ENCODE data around the gene GAREM1. TPM values are rescaled to one million over a fixed set of nuclear protein-coding genes. Genes with fewer than 3 reads are reported as not detected.
"Not testable (repeated sequence)": the region's sequence is repeated elsewhere in the genome, so short reads cannot be mapped to it uniquely, and the experiment has no call there.

Gene GAREM1
- total RNA-seq, 1 donor from 2014 or later, result 5.1 TPM

DNA sequence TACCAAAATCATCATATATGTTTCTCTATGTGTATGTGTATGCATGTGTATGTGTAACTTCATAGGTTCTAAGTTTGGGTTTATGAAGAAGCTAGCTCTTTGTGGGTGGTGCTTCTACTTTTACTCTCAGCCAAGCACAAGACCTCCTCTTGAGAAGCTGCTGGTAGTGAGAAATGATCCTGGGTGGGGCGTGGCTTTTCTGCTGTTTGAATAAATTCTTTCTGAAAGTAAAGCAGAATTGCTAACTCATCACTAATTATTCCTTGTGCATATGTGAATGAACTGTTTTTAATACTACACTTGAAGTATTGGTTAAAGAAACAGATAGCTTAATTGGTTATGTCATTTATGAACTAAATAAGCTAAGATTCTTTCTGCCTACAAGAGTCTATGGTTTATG, 7.6 kb upstream of the GAREM1 start:
- H3F3A ChIP-seq (ENCODE audit: low read depth), result no peaks in the 10 kb centered on the region
- H3K4me1 ChIP-seq, result peaks cover 11% of the 10 kb centered on the region
- no peak overlapping the region for H3K4me3 ChIP-seq
- peaks cover 12% of the 10 kb centered on the region for H3K4me1 Mint-ChIP-seq
- peaks cover 5% of the 10 kb centered on the region for H3K27me3 Mint-ChIP-seq (ENCODE audit: insufficient read depth, low read depth)
- no peaks in the 10 kb centered on the region for H3K79me2 ChIP-seq (ENCODE audit: low read depth)
- H3K4me2 ChIP-seq, result no peak overlapping the region
- no peaks in the 10 kb centered on the region for H3K36me3 ChIP-seq
- H3K9ac ChIP-seq, result no peak overlapping the region
- no peak overlapping the region for H3K4me3 Mint-ChIP-seq
- no peak overlapping the region for H2AFZ ChIP-seq (replicated peaks)
- H3K27ac Mint-ChIP-seq, result no peak overlapping the region
- no peaks in the 10 kb centered on the region for H3K9me3 ChIP-seq (ENCODE audit: low read depth)
- H3K36me3 Mint-ChIP-seq, result no peaks in the 10 kb centered on the region
- TF ChIP-seq, protein P1, sequence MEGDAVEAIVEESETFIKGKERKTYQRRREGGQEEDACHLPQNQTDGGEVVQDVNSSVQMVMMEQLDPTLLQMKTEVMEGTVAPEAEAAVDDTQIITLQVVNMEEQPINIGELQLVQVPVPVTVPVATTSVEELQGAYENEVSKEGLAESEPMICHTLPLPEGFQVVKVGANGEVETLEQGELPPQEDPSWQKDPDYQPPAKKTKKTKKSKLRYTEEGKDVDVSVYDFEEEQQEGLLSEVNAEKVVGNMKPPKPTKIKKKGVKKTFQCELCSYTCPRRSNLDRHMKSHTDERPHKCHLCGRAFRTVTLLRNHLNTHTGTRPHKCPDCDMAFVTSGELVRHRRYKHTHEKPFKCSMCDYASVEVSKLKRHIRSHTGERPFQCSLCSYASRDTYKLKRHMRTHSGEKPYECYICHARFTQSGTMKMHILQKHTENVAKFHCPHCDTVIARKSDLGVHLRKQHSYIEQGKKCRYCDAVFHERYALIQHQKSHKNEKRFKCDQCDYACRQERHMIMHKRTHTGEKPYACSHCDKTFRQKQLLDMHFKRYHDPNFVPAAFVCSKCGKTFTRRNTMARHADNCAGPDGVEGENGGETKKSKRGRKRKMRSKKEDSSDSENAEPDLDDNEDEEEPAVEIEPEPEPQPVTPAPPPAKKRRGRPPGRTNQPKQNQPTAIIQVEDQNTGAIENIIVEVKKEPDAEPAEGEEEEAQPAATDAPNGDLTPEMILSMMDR (IDR thresholded peaks at IDR 0.05), result no peak
- TF ChIP-seq EZH2 (IDR thresholded peaks at IDR 0.05) (no peak), EZH2phosphoT487 (IDR thresholded peaks at IDR 0.05) (no peak)
- no peak overlapping the region for H3K27ac ChIP-seq
- peaks cover 3% of the 10 kb centered on the region for H3K27me3 ChIP-seq
- peaks cover 3% of the 10 kb centered on the region for H3K9me3 Mint-ChIP-seq
- H4K20me1 ChIP-seq (ENCODE audit: low read depth), result no peaks in the 10 kb centered on the region
- no peak for DNase-seq (ENCODE audit: low spot score)

DNA sequence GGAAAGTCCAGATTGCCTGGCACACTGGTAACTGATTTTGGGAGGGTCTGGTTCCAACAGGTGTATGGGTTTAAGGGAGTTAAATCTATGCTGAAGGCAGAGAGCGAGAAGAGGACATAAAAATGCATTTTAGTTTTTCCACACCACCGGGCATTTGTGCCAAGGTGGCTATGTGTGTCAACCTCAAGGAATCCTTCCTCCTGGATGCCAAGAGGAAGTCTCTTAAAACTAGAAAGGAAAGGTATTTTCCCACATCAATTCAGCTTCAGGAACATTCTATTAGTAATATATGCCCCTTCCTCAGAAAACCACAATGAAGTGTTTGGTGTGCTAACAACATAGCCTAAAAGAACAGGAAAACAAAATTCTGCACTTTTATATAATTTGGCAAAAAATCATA, 5.4 kb upstream of the GAREM1 start:
- H3K4me1 Mint-ChIP-seq, result peaks cover 22% of the 10 kb centered on the region
- Histone ChIP-seq H3K36me3 (no peaks in the 10 kb centered on the region), H3K4me1 (peaks cover 21% of the 10 kb centered on the region), H2AFZ (replicated peaks) (no peak overlapping the region), H3K9ac (no peak overlapping the region), H3K4me3 (no peak overlapping the region), H3K9me3 (ENCODE audit: low read depth) (no peaks in the 10 kb centered on the region), H3F3A (ENCODE audit: low read depth) (peaks cover 12% of the 10 kb centered on the region), H3K4me2 (no peak overlapping the region), H3K79me2 (ENCODE audit: low read depth) (no peaks in the 10 kb centered on the region), H4K20me1 (ENCODE audit: low read depth) (no peaks in the 10 kb centered on the region), H3K27ac (no peak overlapping the region), H3K27me3 (peaks cover 25% of the 10 kb centered on the region)
- no peak for DNase-seq (ENCODE audit: low spot score)
- peaks cover 3% of the 10 kb centered on the region for H3K9me3 Mint-ChIP-seq
- peak overlapping the region; percentile 16 for H3K27ac Mint-ChIP-seq
- H3K27me3 Mint-ChIP-seq (ENCODE audit: insufficient read depth, low read depth), result peaks cover 12% of the 10 kb centered on the region
- H3K36me3 Mint-ChIP-seq, result no peaks in the 10 kb centered on the region
- no peak overlapping the region for H3K4me3 Mint-ChIP-seq
- TF ChIP-seq, protein P1 (IDR thresholded peaks at IDR 0.05), result no peak
- no peak for TF ChIP-seq EZH2phosphoT487 (IDR thresholded peaks at IDR 0.05)
- no peak for TF ChIP-seq EZH2 (IDR thresholded peaks at IDR 0.05)

DNA sequence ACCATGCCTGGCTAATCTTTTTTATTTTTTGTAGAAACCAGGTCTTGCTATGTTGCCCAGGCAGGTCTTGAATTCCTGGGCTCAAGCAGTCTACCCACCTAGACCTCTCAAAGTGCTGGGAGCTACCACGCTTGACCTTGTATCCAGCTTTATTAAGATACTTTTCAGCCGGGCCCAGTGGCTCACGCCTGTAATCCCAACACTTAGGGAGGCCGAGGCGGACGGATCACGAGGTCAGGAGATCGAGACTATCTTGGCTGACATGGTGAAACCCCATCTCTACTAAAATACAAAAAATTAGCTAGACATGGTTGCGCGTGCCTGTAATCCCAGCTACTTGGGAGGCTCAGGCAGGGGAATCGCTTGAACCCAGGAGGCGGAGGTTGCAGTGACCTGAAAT, 4.4 kb upstream of the GAREM1 start:
- not testable (repeated sequence) for H3K9ac ChIP-seq; H3K36me3 ChIP-seq; H3K9me3 ChIP-seq (ENCODE audit: low read depth); H3K27ac Mint-ChIP-seq; H3K79me2 ChIP-seq (ENCODE audit: low read depth); H3K9me3 Mint-ChIP-seq; H3K36me3 Mint-ChIP-seq; H2AFZ ChIP-seq (replicated peaks); H3K4me3 Mint-ChIP-seq; H4K20me1 ChIP-seq (ENCODE audit: low read depth); H3K4me2 ChIP-seq; DNase-seq (ENCODE audit: low spot score); H3K27ac ChIP-seq; H3K4me3 ChIP-seq
- Histone ChIP-seq H3K27me3 (peaks cover 25% of the 10 kb centered on the region), H3F3A (ENCODE audit: low read depth) (peaks cover 16% of the 10 kb centered on the region), H3K4me1 (peaks cover 21% of the 10 kb centered on the region)
- peaks cover 23% of the 10 kb centered on the region for H3K4me1 Mint-ChIP-seq
- H3K27me3 Mint-ChIP-seq (ENCODE audit: insufficient read depth, low read depth), result peaks cover 12% of the 10 kb centered on the region

DNA sequence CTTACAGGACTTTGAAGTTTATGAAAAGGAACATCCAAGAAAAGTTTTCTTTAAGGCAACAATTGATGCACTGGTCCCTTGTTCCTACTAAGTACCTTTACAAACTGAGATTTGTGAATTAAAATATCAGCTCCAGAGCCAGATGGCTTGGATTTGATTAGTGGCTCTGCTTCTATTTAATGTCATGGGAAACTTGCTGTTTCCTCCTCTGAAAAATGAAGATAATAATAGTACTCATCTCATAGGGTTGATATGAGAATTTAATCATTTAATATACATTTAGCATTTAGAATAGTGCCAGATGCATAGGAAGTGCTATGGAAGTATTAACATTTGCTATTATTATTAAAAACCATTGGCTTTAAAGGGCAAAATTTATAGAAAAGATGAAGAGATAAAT, 2.6 kb upstream of the GAREM1 start:
- peaks cover 14% of the 10 kb centered on the region for H4K20me1 ChIP-seq (ENCODE audit: low read depth)
- no peak overlapping the region for H3K4me3 Mint-ChIP-seq
- DNase-seq (ENCODE audit: low spot score), result no peak
- H3K4me1 ChIP-seq, result peaks cover 25% of the 10 kb centered on the region
- no peak overlapping the region for H3K27ac ChIP-seq
- H3K27ac Mint-ChIP-seq, result no peak overlapping the region
- peaks cover 18% of the 10 kb centered on the region for H3K79me2 ChIP-seq (ENCODE audit: low read depth)
- H3K4me2 ChIP-seq, result no peak overlapping the region
- H3K9me3 ChIP-seq (ENCODE audit: low read depth), result no peaks in the 10 kb centered on the region
- no peak overlapping the region for H2AFZ ChIP-seq (replicated peaks)
- H3K27me3 ChIP-seq, result peaks cover 25% of the 10 kb centered on the region
- H3K27me3 Mint-ChIP-seq (ENCODE audit: insufficient read depth, low read depth), result peaks cover 14% of the 10 kb centered on the region
- no peaks in the 10 kb centered on the region for H3K36me3 ChIP-seq
- peaks cover 24% of the 10 kb centered on the region for H3K4me1 Mint-ChIP-seq
- TF ChIP-seq, protein P1 (IDR thresholded peaks at IDR 0.05), result no peak
- TF ChIP-seq EZH2phosphoT487 (IDR thresholded peaks at IDR 0.05) (no peak), EZH2 (IDR thresholded peaks at IDR 0.05) (no peak)
- no peak overlapping the region for H3K4me3 ChIP-seq
- no peaks in the 10 kb centered on the region for H3K9me3 Mint-ChIP-seq
- no peaks in the 10 kb centered on the region for H3K36me3 Mint-ChIP-seq
- peaks cover 25% of the 10 kb centered on the region for H3F3A ChIP-seq (ENCODE audit: low read depth)
- H3K9ac ChIP-seq, result no peak overlapping the region

All from neural progenitor cell (in vitro differentiated cells).